ENCODE data around the gene CYB561A3.

CYB561A3 gene

GRCh38 chr11:61377461-61378160 is 15.9 kb upstream of the CYB561A3 start:
- Mint-ChIP-seq H3K4me3 (no peak overlapping the region), H3K27ac (no peak overlapping the region)

GRCh38 chr11:61375761-61376108 is 14.1 kb upstream of the CYB561A3 start:
- DNase-seq (ENCODE audit: low spot score in 2 of 2) (no peak), ATAC-seq (no peak)
- H3K4me3 Mint-ChIP-seq: no peak overlapping the region
- H3K4me1 Mint-ChIP-seq: no peaks in the 10 kb centered on the region
- peaks cover 39% of the 10 kb centered on the region for H3K36me3 Mint-ChIP-seq
- H3K9me3 Mint-ChIP-seq: no peaks in the 10 kb centered on the region
- H3K27ac Mint-ChIP-seq: no peak overlapping the region

More at GRCh38 chr11:61377461-61378160, 15.9 kb upstream of the CYB561A3 start:
- peaks cover 27% of the 10 kb centered on the region for H3K36me3 Mint-ChIP-seq
- DNase-seq (ENCODE audit: low spot score in 2 of 2): no peak
- H3K9me3 Mint-ChIP-seq: no peaks in the 10 kb centered on the region
- ATAC-seq: no peak
- no peaks in the 10 kb centered on the region for H3K4me1 Mint-ChIP-seq

- peaks cover 68% of the 10 kb centered on the region for H3K36me3 Mint-ChIP-seq
- H3K4me3 Mint-ChIP-seq: no peak overlapping the region
Measured at GRCh38 chr11:61372659-61373420, 11.2 kb upstream of the CYB561A3 start.

GRCh38 chr11:61370349-61371005 is 8.8 kb upstream of the CYB561A3 start:
- Mint-ChIP-seq H3K27ac (peak overlapping the region; percentile 89), H3K4me1 (peaks cover 10% of the 10 kb centered on the region), H3K9me3 (no peaks in the 10 kb centered on the region), H3K36me3 (peaks cover 81% of the 10 kb centered on the region), H3K4me3 (no peak overlapping the region)
- DNase-seq (ENCODE audit: low spot score in 2 of 2): no peak
- ATAC-seq: peak; percentile 73

More at GRCh38 chr11:61372659-61373420, 11.2 kb upstream of the CYB561A3 start:
- DNase-seq (ENCODE audit: low spot score in 2 of 2) (no peak), ATAC-seq (no peak)
- peak overlapping the region; percentile 50 for H3K27ac Mint-ChIP-seq
- no peaks in the 10 kb centered on the region for H3K9me3 Mint-ChIP-seq
- peaks cover 10% of the 10 kb centered on the region for H3K4me1 Mint-ChIP-seq

GRCh38 chr11:61369372-61370348 is 8.0 kb upstream of the CYB561A3 start:
- no peaks in the 10 kb centered on the region for H3K9me3 Mint-ChIP-seq
- DNase-seq (ENCODE audit: low spot score in 2 of 2) (no peak), ATAC-seq (no peak)
- H3K4me3 Mint-ChIP-seq: no peak overlapping the region
- H3K4me1 Mint-ChIP-seq: peaks cover 10% of the 10 kb centered on the region
- H3K36me3 Mint-ChIP-seq: peaks cover 82% of the 10 kb centered on the region
- peak overlapping the region; percentile 89 for H3K27ac Mint-ChIP-seq

GRCh38 chr11:61368646-61369045 is 7.0 kb upstream of the CYB561A3 start:
- Mint-ChIP-seq H3K36me3 (peaks cover 85% of the 10 kb centered on the region), H3K4me1 (peaks cover 12% of the 10 kb centered on the region), H3K4me3 (no peak overlapping the region), H3K27ac (peak overlapping the region; percentile 29), H3K9me3 (no peaks in the 10 kb centered on the region)
- no peak for DNase-seq (ENCODE audit: low spot score in 2 of 2)
- ATAC-seq: no peak

- ATAC-seq: no peak
- Mint-ChIP-seq H3K36me3 (peaks cover 91% of the 10 kb centered on the region), H3K27ac (peak overlapping the region; percentile 10), H3K4me1 (peaks cover 25% of the 10 kb centered on the region), H3K4me3 (no peak overlapping the region), H3K9me3 (no peaks in the 10 kb centered on the region)
- no peak for DNase-seq (ENCODE audit: low spot score in 2 of 2)
Measured at GRCh38 chr11:61367406-61367805, 5.7 kb upstream of the CYB561A3 start.

GRCh38 chr11:61364012-61364675 is 2.5 kb upstream of the CYB561A3 start:
- peaks cover 20% of the 10 kb centered on the region for H3K4me1 Mint-ChIP-seq

GRCh38 chr11:61362542-61362875 is 827 bp upstream of the CYB561A3 start:
- H3K4me1 Mint-ChIP-seq: peaks cover 20% of the 10 kb centered on the region
- peaks cover 62% of the 10 kb centered on the region for H3K36me3 Mint-ChIP-seq
- peak; percentile 37 for ATAC-seq

More at GRCh38 chr11:61364012-61364675, 2.5 kb upstream of the CYB561A3 start:
- no peak for DNase-seq (ENCODE audit: low spot score in 2 of 2)
- ATAC-seq: no peak
- Mint-ChIP-seq H3K27ac (no peak overlapping the region), H3K36me3 (peaks cover 78% of the 10 kb centered on the region), H3K9me3 (no peaks in the 10 kb centered on the region), H3K4me3 (peak overlapping the region; percentile 98)

GRCh38 chr11:61361237-61361740 is 393 bp downstream of the CYB561A3 start:
- Mint-ChIP-seq H3K4me3 (peak overlapping the region; percentile 98), H3K4me1 (peaks cover 20% of the 10 kb centered on the region)
- peak; percentile 4 for ATAC-seq

More at GRCh38 chr11:61362542-61362875, 827 bp upstream of the CYB561A3 start:
- Mint-ChIP-seq H3K4me3 (peak overlapping the region; percentile 98), H3K9me3 (no peaks in the 10 kb centered on the region), H3K27ac (peak overlapping the region; percentile 98)
- peak in 1 of 2 donors; percentile 8 for DNase-seq (ENCODE audit: low spot score in 2 of 2)

GRCh38 chr11:61359516-61359915 is 2.2 kb downstream of the CYB561A3 start:
- no peak for ATAC-seq
- H3K27ac Mint-ChIP-seq: no peak overlapping the region
- H3K36me3 Mint-ChIP-seq: peaks cover 56% of the 10 kb centered on the region
- H3K4me1 Mint-ChIP-seq: peaks cover 20% of the 10 kb centered on the region
- no peaks in the 10 kb centered on the region for H3K9me3 Mint-ChIP-seq
- no peak for DNase-seq (ENCODE audit: low spot score in 2 of 2)
- H3K4me3 Mint-ChIP-seq: peak overlapping the region; percentile 98

More at GRCh38 chr11:61361237-61361740, 393 bp downstream of the CYB561A3 start:
- H3K27ac Mint-ChIP-seq: peak overlapping the region; percentile 98
- DNase-seq (ENCODE audit: low spot score in 2 of 2): no peak
- H3K9me3 Mint-ChIP-seq: no peaks in the 10 kb centered on the region
- peaks cover 57% of the 10 kb centered on the region for H3K36me3 Mint-ChIP-seq

- no peak overlapping the region for H3K27ac Mint-ChIP-seq
- peaks cover 19% of the 10 kb centered on the region for H3K4me1 Mint-ChIP-seq
- DNase-seq (ENCODE audit: low spot score in 2 of 2) (no peak), ATAC-seq (no peak)
- H3K36me3 Mint-ChIP-seq: peaks cover 50% of the 10 kb centered on the region
- H3K4me3 Mint-ChIP-seq: no peak overlapping the region
- no peaks in the 10 kb centered on the region for H3K9me3 Mint-ChIP-seq
Measured at GRCh38 chr11:61358566-61358965, 3.1 kb downstream of the CYB561A3 start.

GRCh38 chr11:61357894-61358239 is 3.8 kb downstream of the CYB561A3 start:
- DNase-seq (ENCODE audit: low spot score in 2 of 2) (no peak), ATAC-seq (no peak)
- H3K4me1 Mint-ChIP-seq: peaks cover 16% of the 10 kb centered on the region
- peaks cover 52% of the 10 kb centered on the region for H3K36me3 Mint-ChIP-seq
- H3K9me3 Mint-ChIP-seq: no peaks in the 10 kb centered on the region
- no peak overlapping the region for H3K4me3 Mint-ChIP-seq
- H3K27ac Mint-ChIP-seq: no peak overlapping the region

- H3K36me3 Mint-ChIP-seq: peaks cover 51% of the 10 kb centered on the region
- DNase-seq (ENCODE audit: low spot score in 2 of 2) (no peak), ATAC-seq (no peak)
- peaks cover 11% of the 10 kb centered on the region for H3K4me1 Mint-ChIP-seq
- peak overlapping the region; percentile 74 for H3K27ac Mint-ChIP-seq
- no peaks in the 10 kb centered on the region for H3K9me3 Mint-ChIP-seq
- no peak overlapping the region for H3K4me3 Mint-ChIP-seq
Measured at GRCh38 chr11:61357233-61357893, 4.3 kb downstream of the CYB561A3 start.

Data from stimulated activated effector memory CD8-positive, alpha-beta T cell treated with anti-CD3 and anti-CD28 coated beads, Interleukin-12 subunit alpha, Interleukin-12 subunit beta, amount 100 ng/mL, for 72 hours (primary cell).